ENCODE data around the gene C14orf180.

C14orf180 gene

GRCh38 chr14:104586832-104587620 is 7.5 kb downstream of the C14orf180 start:
- no peak for DNase-seq (ENCODE audit: low read depth)
- no peak for TF ChIP-seq CTCF (IDR thresholded peaks at IDR 0.05; ENCODE audit: control insufficient read depth, extremely low read depth, insufficient read depth)
- H3K4me3 ChIP-seq (ENCODE audit: low read depth, low read length): no peak overlapping the region

DNA sequence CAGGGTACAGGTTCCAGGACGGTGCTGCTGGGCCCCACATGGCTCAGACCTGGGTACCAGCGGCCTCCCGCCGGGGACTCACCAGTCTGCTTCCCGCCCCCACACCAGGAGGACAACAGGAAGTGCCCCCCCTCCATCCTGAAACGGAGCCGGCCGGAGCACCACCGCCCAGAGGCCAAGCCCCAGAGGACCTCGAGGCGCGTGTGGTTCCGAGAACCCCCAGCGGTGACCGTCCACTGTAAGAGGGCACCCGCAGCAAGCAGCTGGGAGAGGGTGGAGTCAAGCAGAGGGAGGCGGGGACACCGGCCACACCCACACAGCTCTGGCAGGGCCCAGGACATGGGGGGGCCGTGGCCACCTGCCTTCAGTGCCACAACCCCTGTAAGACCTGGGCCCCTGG is 8.1 kb downstream of the C14orf180 start:
- no peak for TF ChIP-seq CTCF (IDR thresholded peaks at IDR 0.05; ENCODE audit: control insufficient read depth, extremely low read depth, insufficient read depth)
- no peak for DNase-seq (ENCODE audit: low read depth)
- H3K4me3 ChIP-seq (ENCODE audit: low read depth, low read length): no peak overlapping the region

- peak; percentile 64 for TF ChIP-seq CTCF (IDR thresholded peaks at IDR 0.05; ENCODE audit: control insufficient read depth, extremely low read depth, insufficient read depth)
- DNase-seq (ENCODE audit: low read depth): peak; percentile 80
- no peak overlapping the region for H3K4me3 ChIP-seq (ENCODE audit: low read depth, low read length)
Observed at GRCh38 chr14:104588066-104588857, 8.7 kb downstream of the C14orf180 start.

DNA sequence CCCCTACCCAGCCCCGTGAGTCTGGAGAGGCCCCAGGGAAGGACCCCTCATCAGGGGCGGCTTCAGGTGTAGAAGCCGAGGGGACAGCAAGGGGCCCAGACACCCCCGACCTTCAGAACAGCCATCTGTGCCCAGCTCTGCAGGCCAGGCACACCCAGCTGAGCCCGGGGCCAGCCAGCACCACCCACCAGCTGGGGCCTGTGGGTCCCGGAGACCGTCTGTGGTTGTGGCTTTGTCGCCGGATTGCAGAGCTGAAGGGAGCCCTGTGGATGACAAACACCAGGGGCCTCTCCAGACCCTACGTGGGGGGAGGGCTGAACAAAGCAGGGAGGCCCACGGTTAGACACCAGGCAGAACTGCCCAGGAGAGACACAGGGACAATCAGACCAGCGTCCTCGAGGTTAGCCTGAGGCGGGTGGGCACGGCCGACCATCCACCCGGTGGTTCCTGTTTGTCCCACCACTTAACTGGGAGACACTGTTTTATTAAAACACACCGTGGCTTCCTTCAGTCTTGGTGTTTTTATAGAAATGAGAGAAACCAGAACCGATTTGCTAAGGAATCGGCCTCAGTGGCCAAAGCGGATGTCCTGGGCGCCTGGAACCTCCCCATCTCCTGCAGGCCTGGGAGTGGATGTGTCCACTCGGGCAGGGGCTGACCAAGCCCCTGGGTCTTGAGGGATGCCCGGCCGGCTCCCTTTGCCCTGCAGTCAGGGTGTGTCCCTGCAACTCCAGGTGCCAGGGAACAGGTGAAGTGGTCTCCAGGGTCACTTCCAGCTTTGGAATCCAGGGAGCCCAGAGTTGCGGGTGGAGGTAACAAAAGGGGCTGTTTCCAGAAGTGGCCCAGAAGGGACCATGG is 10.0 kb downstream of the C14orf180 start:
- no peak overlapping the region for H3K4me3 ChIP-seq (ENCODE audit: low read depth, low read length)
- TF ChIP-seq CTCF (IDR thresholded peaks at IDR 0.05; ENCODE audit: control insufficient read depth, extremely low read depth, insufficient read depth): no peak
- DNase-seq (ENCODE audit: low read depth): no peak

- no peak overlapping the region for H3K4me3 ChIP-seq (ENCODE audit: low read depth, low read length)
- TF ChIP-seq CTCF (IDR thresholded peaks at IDR 0.05; ENCODE audit: control insufficient read depth, extremely low read depth, insufficient read depth): no peak
- DNase-seq (ENCODE audit: low read depth): no peak
Observed at GRCh38 chr14:104590240-104590965, 10.8 kb downstream of the C14orf180 start.

GRCh38 chr14:104591031-104591430 is 11.5 kb downstream of the C14orf180 start:
- TF ChIP-seq CTCF (IDR thresholded peaks at IDR 0.05; ENCODE audit: control insufficient read depth, extremely low read depth, insufficient read depth): no peak
- DNase-seq (ENCODE audit: low read depth): no peak
- H3K4me3 ChIP-seq (ENCODE audit: low read depth, low read length): no peak overlapping the region
